Nephron (organoid): ENCODE results near the gene COMMD10.

Experiments
- H3K27ac Mint-ChIP-seq, 3 experiments: 2 replicates each; pipeline ENCODE4 v1.8.0; 2020; ENCODE audit warnings: mixed read lengths in 3 of 3, mild to moderate bottlenecking in 2 of 3, moderate library complexity in 1 of 3
- H3K27me3 Mint-ChIP-seq: 2 replicates; pipeline ENCODE4 v1.8.0; 2021; ENCODE audit warnings: low read depth, mild to moderate bottlenecking, moderate library complexity, mixed read lengths
- H3K36me3 Mint-ChIP-seq: 2 replicates; pipeline ENCODE4 v1.8.0; 2020; ENCODE audit warnings: low read depth, mixed read lengths
- H3K4me1 Mint-ChIP-seq: 2 replicates; pipeline ENCODE4 v1.8.0; 2020; ENCODE audit warnings: mixed read lengths
- H3K4me3 Mint-ChIP-seq, 3 experiments: 2 replicates each; pipeline ENCODE4 v1.8.0; 2020; ENCODE audit warnings: mild to moderate bottlenecking in 3 of 3, mixed read lengths in 3 of 3, moderate library complexity in 2 of 3
- H3K9me3 Mint-ChIP-seq: 2 replicates; pipeline ENCODE4 v1.8.0; 2020; ENCODE audit warnings: mixed read lengths
- CTCF ChIP-seq, 3 experiments: fragments of 200-600 bp; sonication (generic); IDR thresholded peaks; one replicate each; pipeline ENCODE4 v1.5.0; 2021; ENCODE audit warnings: antibody characterized with exemption in 3 of 3; ENCODE audit not compliant: unreplicated experiment in 3 of 3

COMMD10 gene

GRCh38 chr5:116152169-116152568, 67.3 kb downstream of the COMMD10 start:
- no peak overlapping the region for H3K27ac Mint-ChIP-seq
- H3K4me3 Mint-ChIP-seq, result no peak overlapping the region
- H3K4me1 Mint-ChIP-seq, result no peaks in the 10 kb centered on the region
- H3K36me3 Mint-ChIP-seq, result peaks cover 19% of the 10 kb centered on the region
- no peak for TF ChIP-seq CTCF (IDR thresholded peaks at IDR 0.05; ENCODE audit: unreplicated experiment in 3 of 3)
- peaks cover 12% of the 10 kb centered on the region for H3K9me3 Mint-ChIP-seq
- H3K27me3 Mint-ChIP-seq, result no peaks in the 10 kb centered on the region

GRCh38 chr5:116153687-116154174, 68.9 kb downstream of the COMMD10 start:
- H3K36me3 Mint-ChIP-seq, result peaks cover 12% of the 10 kb centered on the region
- no peak overlapping the region for H3K27ac Mint-ChIP-seq
- no peaks in the 10 kb centered on the region for H3K4me1 Mint-ChIP-seq
- H3K9me3 Mint-ChIP-seq, result peaks cover 8% of the 10 kb centered on the region
- H3K27me3 Mint-ChIP-seq, result no peaks in the 10 kb centered on the region
- no peak for TF ChIP-seq CTCF (IDR thresholded peaks at IDR 0.05; ENCODE audit: unreplicated experiment in 3 of 3)
- no peak overlapping the region for H3K4me3 Mint-ChIP-seq

GRCh38 chr5:116154252-116154651, 69.4 kb downstream of the COMMD10 start:
- Mint-ChIP-seq H3K27ac (no peak overlapping the region), H3K4me3 (no peak overlapping the region), H3K36me3 (peaks cover 12% of the 10 kb centered on the region), H3K4me1 (no peaks in the 10 kb centered on the region), H3K27me3 (no peaks in the 10 kb centered on the region), H3K9me3 (peaks cover 8% of the 10 kb centered on the region)
- no peak for TF ChIP-seq CTCF (IDR thresholded peaks at IDR 0.05; ENCODE audit: unreplicated experiment in 3 of 3)

- no peak for TF ChIP-seq CTCF (IDR thresholded peaks at IDR 0.05; ENCODE audit: unreplicated experiment in 3 of 3)
- no peaks in the 10 kb centered on the region for H3K4me1 Mint-ChIP-seq
- H3K9me3 Mint-ChIP-seq, result peaks cover 8% of the 10 kb centered on the region
- H3K27ac Mint-ChIP-seq, result no peak overlapping the region
- peaks cover 12% of the 10 kb centered on the region for H3K36me3 Mint-ChIP-seq
- H3K4me3 Mint-ChIP-seq, result no peak overlapping the region
- H3K27me3 Mint-ChIP-seq, result no peaks in the 10 kb centered on the region
These were observed 70.1 kb downstream of the COMMD10 start for GRCh38 chr5:116154931-116155330.

GRCh38 chr5:116157902-116158301, 73.1 kb downstream of the COMMD10 start:
- Mint-ChIP-seq H3K4me3 (no peak overlapping the region), H3K27ac (no peak overlapping the region), H3K36me3 (peaks cover 3% of the 10 kb centered on the region), H3K4me1 (no peaks in the 10 kb centered on the region), H3K27me3 (no peaks in the 10 kb centered on the region), H3K9me3 (no peaks in the 10 kb centered on the region)
- TF ChIP-seq CTCF (IDR thresholded peaks at IDR 0.05; ENCODE audit: unreplicated experiment in 3 of 3), result no peak

- Mint-ChIP-seq H3K4me3 (no peak overlapping the region), H3K4me1 (no peaks in the 10 kb centered on the region), H3K27me3 (no peaks in the 10 kb centered on the region), H3K27ac (no peak overlapping the region), H3K9me3 (no peaks in the 10 kb centered on the region), H3K36me3 (no peaks in the 10 kb centered on the region)
- no peak for TF ChIP-seq CTCF (IDR thresholded peaks at IDR 0.05; ENCODE audit: unreplicated experiment in 3 of 3)
These were observed 74.2 kb downstream of the COMMD10 start for GRCh38 chr5:116159006-116159405.
